GM21447 (cell line): ENCODE measurements around the gene SAPCD1.
A peak's percentile ranks its signal among the peaks of the same experiment; 100 is the strongest.
"Not testable (repeated sequence)": the region's sequence is repeated elsewhere in the genome, so short reads cannot be mapped to it uniquely, and the experiment has no call there.

Source experiments
- ATAC-seq: cut with Tn5 transposase; IDR thresholded peaks from one replicate; pipeline ENCODE4 v1.9.1; 2021; ENCODE audit not compliant: unreplicated experiment

The SAPCD1 gene

GRCh38 chr6:31776485-31776988 lies 14.1 kb downstream of the SAPCD1 start:
- ATAC-seq: no peak

DNA sequence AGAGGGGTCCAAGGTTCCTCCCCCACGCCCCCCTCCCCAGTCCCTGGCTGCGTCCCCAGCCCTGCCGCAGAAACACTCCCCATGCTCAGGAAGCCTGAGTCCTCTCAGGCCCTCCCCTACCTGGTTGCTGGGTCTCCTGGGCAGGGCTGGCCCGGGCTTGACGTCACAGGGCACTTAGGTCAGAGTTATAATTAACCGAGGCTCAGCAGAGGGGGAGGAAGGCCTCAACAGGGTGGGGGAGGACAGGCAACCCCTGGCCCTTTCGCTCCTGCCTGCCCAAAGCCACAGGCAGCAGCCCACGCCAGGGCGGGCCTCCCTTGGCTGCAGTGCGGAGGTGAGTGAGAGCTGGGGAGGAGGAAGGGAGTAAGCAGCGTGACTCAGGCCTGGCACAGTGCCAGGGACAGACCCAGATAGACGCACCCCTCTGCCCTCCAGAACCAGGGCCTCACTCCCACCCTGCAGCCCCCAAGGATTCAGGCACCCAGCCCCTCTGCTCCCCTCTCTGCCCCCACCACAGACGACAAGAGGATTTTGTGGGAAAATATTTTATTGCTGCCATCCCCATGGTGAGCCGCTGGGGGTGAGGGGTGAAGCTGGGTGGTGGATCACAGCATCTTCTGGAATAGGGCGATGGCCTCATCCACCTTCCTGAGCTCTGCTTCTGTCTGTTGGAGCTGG lies 14.7 kb downstream of the SAPCD1 start, which contains the start of gene VWA7:
TSS of gene VWA7 (minus strand) at position 340 of the 678 bp plus-strand sequence. CDS start 549 bp downstream, outside the sequence.
- ATAC-seq: peak; percentile 82

- no peak for ATAC-seq
These were observed 15.2 kb downstream of the SAPCD1 start for GRCh38 chr6:31777667-31778050.

GRCh38 chr6:31778193-31778592 lies 15.7 kb downstream of the SAPCD1 start:
- ATAC-seq: no peak

DNA sequence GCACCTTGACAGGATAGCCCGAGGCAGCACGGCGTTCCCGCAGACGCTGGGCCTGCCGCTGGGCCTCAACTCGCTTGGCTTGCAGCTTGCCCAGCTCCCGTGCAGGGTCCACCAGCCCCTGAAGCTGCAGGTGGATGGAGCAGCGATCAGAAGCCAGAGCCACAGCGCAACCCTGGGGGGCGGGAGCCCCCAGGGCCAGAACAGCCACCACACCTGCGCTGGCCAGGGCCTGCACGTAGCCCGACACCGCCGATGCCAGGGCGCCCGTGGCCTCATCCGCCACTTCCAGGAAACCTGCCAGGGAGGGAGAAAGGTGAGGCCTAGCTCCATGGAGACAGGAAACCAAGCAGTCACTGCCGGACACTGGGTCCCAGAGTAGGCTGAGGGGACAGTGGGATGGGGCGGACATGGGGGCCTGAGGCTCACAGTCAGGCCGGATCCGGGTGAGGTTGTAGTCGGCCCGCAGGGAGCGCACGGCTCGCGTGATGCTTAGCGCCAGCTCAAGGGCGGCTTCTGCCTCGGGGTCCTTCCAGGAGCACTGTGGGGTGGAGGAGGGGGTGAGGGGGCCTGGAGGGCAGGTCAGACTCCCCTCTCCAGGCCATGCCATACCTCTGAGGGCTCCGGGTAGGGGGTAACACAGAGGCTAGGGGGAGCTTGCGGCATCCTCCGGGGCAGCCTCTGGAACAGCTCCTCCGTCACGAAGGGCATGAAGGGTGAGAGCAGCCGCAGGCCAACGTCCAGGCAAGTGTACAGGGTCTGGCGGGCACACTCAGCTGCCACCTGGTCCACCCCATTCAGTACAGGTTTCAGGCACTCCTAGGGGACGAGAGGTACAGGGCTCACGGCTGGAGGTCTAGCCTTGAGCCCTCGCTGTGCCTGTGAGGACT lies 16.8 kb downstream of the SAPCD1 start:
- no peak for ATAC-seq

GRCh38 chr6:31779908-31780307 lies 17.5 kb downstream of the SAPCD1 start:
- no peak for ATAC-seq

GRCh38 chr6:31780507-31781243 lies 18.2 kb downstream of the SAPCD1 start:
- ATAC-seq: no peak

GRCh38 chr6:31781244-31782125 lies 19.0 kb downstream of the SAPCD1 start:
- ATAC-seq: no peak

GRCh38 chr6:31782126-31782855 lies 19.8 kb downstream of the SAPCD1 start:
- ATAC-seq: no peak

GRCh38 chr6:31784098-31784925 lies 21.9 kb downstream of the SAPCD1 start:
- no peak for ATAC-seq

- ATAC-seq: no peak
These were observed 23.0 kb downstream of the SAPCD1 start for GRCh38 chr6:31785475-31785874.

- no peak for ATAC-seq
These were observed 29.1 kb downstream of the SAPCD1 start for GRCh38 chr6:31791324-31792089.

GRCh38 chr6:31792090-31792374 lies 29.6 kb downstream of the SAPCD1 start:
- ATAC-seq: no peak

DNA sequence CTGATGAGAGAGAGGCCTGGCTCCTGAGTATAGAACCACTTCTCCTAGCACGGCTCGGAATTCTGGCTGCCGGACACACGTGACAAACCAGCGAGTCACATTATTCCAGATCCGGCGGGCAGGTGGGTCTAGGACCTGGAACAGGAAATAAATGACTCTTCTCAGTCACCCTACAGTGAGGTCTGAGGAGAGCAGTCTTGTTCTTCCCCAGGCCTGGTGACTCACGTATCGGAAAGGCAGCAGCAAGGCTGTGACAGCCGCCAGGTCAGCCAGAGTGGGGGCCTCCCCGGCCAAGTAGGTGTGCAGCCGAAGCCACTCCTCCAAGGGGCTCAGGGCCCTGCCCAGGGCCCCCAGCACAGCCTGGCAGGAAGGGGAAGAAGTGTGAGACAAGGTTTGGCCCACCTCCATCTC lies 30.3 kb downstream of the SAPCD1 start:
- ATAC-seq: no peak

- ATAC-seq: not testable (repeated sequence)
These were observed 31.4 kb downstream of the SAPCD1 start for GRCh38 chr6:31793927-31794245.

GRCh38 chr6:31794294-31794865 lies 31.9 kb downstream of the SAPCD1 start:
- ATAC-seq: no peak

DNA sequence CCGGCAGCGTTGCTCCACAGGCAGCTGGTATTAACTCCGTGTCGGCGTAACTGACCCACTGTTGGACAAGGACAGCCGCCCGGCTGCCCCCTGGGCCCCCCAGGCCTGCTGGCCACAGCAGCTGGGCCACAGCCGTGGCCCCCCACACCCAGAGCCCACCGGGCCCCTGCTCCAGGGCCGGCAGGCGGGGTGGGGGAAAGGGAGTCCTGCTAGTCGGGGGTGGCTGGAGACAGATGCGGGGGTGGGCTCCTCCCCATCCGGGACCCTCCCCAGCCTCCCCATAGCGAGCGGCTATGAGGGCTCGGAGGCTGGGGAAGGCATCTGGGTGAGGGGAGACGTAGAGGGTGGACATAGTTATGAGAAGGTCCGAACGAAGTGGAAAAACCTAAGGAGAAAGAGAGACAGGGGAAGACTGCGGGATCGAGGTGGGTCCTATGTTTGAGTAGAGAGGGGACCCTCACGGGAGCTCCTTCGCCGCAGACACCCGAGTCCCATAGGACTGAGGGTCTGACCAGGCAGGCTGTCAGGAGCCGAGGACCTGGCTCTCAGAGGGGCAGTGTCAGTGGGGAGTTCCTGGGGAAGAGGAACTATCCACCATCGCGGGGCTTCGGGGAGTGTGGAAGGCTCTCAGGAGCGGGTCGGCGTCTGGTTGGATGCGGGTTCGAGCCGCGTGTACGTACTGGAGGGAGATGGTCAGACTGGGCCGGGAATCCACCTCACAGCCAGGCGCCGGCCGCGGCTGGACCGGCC lies 32.6 kb downstream of the SAPCD1 start:
- ATAC-seq: peak; percentile 24
